AML-193 (cell line): ENCODE measurements around the gene WDR35.

Experiments used
- DNase-seq, 2 experiments: peaks; one replicate each; lab custom pipeline; 2025; lab: John Stamatoyannopoulos, UW

WDR35 gene

GRCh38 chr2:19989667-19990415 is at the start of gene WDR35:
Gene WDR35 (minus strand): TSS chr2:19990105. CDS start chr2:19990015, 90 bp downstream.
- DNase-seq: no peak

DNA sequence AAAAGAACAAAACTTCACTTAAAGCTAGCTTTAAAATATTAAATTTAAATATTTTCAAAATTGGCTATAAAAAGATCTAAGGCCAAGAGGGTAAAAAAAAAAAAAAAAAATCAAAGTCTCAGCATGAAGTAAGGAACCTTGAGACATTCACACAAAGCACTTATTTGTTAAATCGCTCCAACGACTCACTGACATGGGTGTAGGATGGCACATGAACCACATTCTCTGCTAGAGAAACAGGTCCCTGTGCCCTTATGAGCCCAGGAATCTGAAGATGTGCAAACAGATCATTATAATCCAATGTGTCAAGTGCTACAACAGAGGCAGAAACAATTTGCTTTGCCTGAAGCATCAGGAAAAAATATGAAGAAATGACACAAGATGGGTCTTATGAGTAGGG is 47.8 kb upstream of the WDR35 start:
- DNase-seq: no peak

- DNase-seq: peak in 1 of 2 experiments; percentile 9
Measured at GRCh38 chr2:20035955-20036666, 46.2 kb upstream of the WDR35 start.

GRCh38 chr2:20034821-20035220 is 44.9 kb upstream of the WDR35 start:
- no peak for DNase-seq

DNA sequence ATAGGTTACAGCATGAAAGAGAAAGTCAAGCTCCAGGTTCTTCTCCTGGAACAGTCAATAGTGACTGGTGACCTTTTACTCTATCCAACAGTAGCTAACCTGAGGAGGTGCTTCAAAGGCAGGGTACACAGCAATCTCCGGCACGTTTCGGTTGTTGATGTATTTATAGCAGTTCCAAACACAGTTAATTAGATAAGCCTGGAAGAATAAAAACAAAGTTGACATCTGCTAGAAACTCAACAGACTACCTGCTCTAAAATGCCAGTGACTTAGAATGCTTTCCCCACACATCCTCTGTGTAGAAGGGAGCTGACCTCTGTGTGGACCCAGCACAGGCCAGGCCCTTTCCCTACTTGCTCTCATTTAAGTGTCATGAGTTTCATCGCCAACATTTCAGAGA is 44.3 kb upstream of the WDR35 start:
- no peak for DNase-seq

DNA sequence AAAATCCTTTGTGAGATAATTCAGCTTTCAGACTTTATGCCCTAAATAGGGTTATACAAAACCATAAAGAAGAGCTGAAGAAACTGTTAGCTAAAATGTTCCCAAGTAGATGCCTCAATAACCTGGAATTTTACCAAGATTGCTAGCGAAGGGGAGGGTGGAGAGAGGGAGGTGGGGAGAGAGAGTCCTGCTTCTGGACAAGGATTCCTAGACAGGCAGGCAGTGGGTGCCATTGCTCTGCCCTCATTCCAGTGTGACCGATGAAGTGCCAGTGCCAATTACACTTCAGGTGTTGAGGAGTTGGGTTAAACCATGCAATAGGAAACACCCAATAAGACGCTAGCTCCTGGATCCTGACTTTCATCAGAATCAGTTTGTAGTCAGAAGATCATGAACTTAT is 43.4 kb upstream of the WDR35 start:
- DNase-seq: no peak

GRCh38 chr2:20030224-20030623 is 40.3 kb upstream of the WDR35 start:
- no peak for DNase-seq

DNA sequence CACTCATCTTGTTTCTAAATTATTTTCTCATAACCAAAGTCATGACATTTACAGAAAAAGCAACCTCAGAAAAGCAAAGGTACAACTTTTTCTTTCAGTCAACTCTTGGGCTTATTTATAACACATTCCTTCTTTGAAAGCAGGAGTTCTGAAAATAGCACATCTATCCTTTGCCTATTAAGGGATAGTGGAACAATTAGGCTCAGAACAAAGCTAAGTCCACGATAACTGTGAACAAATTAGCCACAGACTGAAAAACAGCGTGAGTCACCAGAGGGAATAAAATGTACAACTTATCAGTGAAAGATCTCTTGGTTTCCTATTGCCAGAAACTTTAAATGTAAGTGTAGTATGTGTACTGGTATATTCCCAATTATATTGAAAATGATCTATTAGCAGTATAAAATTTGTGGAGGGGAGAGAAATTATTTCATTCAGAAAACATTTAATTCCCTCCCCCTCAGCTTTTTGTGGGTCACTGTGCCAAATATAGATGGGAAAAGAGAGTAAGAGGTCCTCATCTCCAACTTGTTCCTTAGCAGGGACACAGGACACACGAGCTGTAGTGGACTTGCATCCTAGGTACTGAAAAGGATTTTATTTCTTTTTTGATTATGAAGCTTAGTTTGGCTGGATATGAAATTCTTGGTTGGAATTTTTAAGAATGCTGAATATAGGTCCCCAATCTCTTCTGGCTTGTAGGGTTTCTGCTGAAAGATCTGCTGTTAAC is 38.0 kb upstream of the WDR35 start:
- no peak for DNase-seq

DNA sequence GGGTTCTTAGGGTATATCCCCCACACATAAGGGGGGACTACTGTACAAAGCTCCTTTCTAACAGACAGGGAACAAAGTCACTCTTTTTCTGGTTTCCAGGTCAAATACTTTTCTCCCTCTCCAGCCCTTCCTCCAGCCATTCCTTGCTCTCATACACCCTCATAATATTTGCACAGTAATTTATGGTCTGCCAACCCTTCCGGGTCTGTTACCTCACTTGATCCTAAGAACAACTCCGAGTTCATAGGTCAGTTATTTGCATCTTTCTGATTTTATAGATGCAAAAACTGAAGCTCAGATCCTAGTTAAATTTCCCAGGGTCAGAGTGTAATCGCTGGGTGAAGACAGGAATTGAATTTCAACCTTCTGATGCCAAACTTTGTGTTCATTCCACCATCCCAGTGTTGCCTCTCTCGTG is 37.4 kb upstream of the WDR35 start:
- DNase-seq: no peak

- DNase-seq: no peak
Measured at GRCh38 chr2:20025065-20025786, 35.3 kb upstream of the WDR35 start.

- DNase-seq: no peak
Measured at GRCh38 chr2:20023688-20024087, 33.8 kb upstream of the WDR35 start.

GRCh38 chr2:20021405-20022009 is 31.6 kb upstream of the WDR35 start:
- DNase-seq: no peak

DNA sequence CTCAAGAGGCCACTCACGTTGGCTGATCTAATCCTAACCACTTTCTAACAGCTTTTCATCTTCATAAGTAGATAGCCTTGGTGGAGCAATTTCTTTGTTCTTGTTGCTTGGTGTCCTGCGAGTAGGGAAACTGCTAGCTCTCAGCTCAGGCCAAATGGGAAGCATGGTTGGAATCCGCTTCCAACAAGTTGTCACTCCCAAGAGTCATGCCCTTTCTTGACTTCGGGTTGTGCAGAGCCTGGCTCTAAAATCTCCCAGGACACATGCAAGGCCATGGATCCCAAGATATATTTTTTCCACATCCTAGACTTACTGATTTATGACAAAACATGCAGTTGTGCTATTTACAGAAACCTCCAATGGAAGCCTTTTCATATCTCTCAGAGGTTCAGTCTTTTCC is 29.8 kb upstream of the WDR35 start:
- DNase-seq: no peak

DNA sequence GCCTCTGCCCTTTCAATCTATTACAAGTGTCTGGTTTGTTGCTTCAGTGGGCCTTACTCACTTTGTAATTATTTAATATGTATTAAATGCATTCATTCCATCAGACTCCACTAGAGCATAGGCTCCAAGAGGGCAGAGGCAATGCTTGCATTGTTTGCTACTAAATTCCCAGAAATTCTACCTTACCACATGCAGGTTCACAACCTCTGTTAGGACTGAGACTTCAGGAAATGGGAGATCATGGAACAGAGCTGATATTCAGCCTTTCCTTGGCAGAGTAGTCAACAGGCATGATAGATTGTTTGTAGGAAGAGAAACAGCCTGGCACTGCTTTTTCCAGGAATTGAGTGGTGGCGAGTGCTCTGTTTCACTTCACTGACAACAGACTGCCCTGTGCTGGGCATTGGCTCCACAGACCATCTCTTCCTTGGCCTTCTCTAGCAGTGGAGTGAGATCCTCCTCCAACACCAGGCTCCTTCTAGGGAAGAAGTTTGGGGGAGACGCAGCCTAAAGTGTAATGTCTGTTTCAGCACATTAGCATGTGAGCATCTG is 28.8 kb upstream of the WDR35 start:
- DNase-seq: no peak

DNA sequence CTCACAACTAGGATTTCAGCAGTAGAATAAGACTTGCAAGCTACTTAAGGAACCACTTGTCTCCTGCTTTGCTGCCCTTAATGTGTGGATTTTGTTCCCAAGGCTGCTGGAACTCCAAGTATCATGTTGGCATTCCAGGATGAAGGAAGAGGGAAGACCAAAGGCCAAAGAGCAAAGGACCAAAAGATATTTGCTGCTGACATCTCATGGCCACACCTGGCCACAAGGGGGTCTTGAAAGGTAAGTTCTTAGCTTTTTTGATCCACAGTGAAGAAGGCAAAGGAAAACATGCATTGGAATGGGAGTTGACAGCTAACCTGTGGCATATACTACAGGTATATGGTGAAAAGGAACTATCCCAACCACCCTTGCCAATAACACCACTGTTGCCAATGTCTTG is 26.4 kb upstream of the WDR35 start:
- DNase-seq: no peak

DNA sequence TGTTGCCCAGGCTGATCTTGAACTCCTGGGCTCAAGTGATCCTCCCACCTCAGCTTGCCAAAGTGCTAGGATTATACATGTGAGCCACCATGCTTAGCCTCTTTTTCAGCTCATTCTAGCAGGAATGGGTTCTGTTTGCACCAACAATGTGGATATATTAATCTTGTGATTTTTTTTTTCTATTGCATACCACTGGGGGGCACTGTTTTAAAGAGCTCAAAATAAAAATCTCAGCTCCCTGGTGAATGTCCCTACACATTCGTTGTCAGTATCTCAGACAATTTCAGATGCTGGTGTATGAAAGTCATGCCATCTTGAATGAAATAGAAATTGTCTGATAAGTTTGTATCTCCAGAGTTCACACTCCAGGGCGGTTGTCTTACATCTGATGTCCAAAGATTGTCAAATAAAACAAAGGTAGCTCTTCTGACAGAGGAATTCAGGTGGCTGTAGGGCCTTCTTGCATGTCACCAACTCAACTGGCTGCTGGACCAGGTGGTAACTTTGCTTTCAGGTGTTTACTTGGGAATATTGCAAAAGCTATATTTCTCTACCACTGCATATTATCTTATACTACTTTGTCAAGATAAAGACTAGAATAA is 25.7 kb upstream of the WDR35 start:
- DNase-seq: peak; percentile 19 to 26

DNA sequence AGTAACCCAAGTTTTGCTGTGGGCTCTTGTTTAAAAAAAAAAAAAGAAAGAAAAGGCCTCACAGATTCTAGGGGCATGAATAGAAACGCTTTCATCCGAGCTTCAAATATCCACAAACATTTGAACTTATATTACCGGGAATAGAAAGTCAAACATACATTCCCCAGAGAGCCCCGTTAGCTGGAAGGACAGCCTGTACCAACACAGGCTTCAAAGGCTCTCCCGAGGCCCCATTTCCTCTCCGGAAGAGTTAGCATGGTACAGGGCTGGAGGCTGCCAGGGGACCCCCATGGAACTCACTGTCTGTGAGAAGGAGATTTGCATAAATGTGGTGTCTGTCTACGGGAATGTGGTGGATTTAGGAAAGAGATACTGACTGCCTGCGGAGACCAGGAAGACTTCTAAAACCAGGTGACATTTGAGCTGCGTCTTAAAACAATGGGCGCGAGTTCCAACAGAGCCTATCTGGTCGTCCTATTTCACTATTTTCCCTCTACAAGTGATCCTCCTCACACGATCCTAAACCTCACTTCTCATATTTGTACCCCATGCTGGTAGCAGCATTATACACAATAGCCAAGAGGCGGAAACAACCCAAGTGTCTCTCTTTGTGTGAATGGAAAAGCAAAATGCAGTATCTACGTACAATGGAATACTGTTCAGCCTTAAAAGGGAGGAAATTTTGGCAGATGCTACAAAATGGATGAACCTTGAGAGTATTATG is 23.4 kb upstream of the WDR35 start:
- no peak for DNase-seq

GRCh38 chr2:20012282-20013125 is 22.6 kb upstream of the WDR35 start, which contains the start of gene MATN3:
Gene MATN3 (minus strand): TSS chr2:20012668. CDS start chr2:20012631, 37 bp downstream.
- no peak for DNase-seq

- no peak for DNase-seq
Measured at GRCh38 chr2:20012032-20012281, 22.1 kb upstream of the WDR35 start.
